CD8-positive, alpha-beta memory T cell (primary cell): Measurements from ENCODE around the gene POLR3GL. TPM values are rescaled to one million over a fixed set of nuclear protein-coding genes. Genes with fewer than 3 reads are reported as not detected.

ENCODE experiments used
- CTCF ChIA-PET: fragments of 350-600 bp; sonication (Branson Sonifier 250); formaldehyde crosslinking; loops from one replicate; lab custom pipeline; 2021; ENCODE audit warnings: antibody characterized with exemption; lab: Charles Lee
- POLR2A ChIA-PET: fragments of 350-600 bp; sonication (Branson Sonifier 250); formaldehyde crosslinking; loops from one replicate; lab custom pipeline; 2021; ENCODE audit warnings: antibody characterized with exemption; lab: Charles Lee
- DNase-seq, 5 donors: peaks; one replicate each; pipeline versions ENCODE4 v3.0.0 to v3.0.0-alpha.2; 2020 to 2022; ENCODE audit warnings: mixed read lengths in 1 of 5
- H3K27ac ChIP-seq: one replicate; pipeline ENCODE4 v1.7.0; 2013; ENCODE audit warnings: low read depth, mild to moderate bottlenecking, low read length, moderate library complexity
- H3K27me3 ChIP-seq: 2 replicates; pipeline ENCODE4 v1.7.0; 2013; ENCODE audit warnings: low read length, mild to moderate bottlenecking; ENCODE audit not compliant: insufficient read depth, poor library complexity, severe bottlenecking
- H3K36me3 ChIP-seq: 2 replicates; pipeline ENCODE4 v1.7.0; 2013; ENCODE audit warnings: mild to moderate bottlenecking, low read length, moderate library complexity; ENCODE audit not compliant: insufficient read depth
- H3K4me1 ChIP-seq: 2 replicates; pipeline ENCODE4 v1.7.0; 2013; ENCODE audit warnings: mild to moderate bottlenecking, low read length, moderate library complexity; ENCODE audit not compliant: insufficient read depth
- H3K4me3 ChIP-seq: 2 replicates; pipeline ENCODE4 v1.7.0; 2013; ENCODE audit warnings: mild to moderate bottlenecking, low read length
- H3K9me3 ChIP-seq: 2 replicates; pipeline ENCODE4 v1.7.0; 2013; ENCODE audit warnings: mild to moderate bottlenecking, low read length
- H3K27ac Mint-ChIP-seq, 8 donors: one replicate each; pipeline ENCODE4 v1.8.0; 2020 to 2021; ENCODE audit warnings: mixed read lengths in 8 of 8, mild to moderate bottlenecking in 6 of 8, inconsistent platforms in 3 of 8, moderate library complexity in 3 of 8
- H3K27me3 Mint-ChIP-seq, 2 donors: one replicate each; pipeline ENCODE4 v1.8.0; 2020 to 2021; ENCODE audit warnings: mixed read lengths in 2 of 2, mild to moderate bottlenecking in 1 of 2, moderate library complexity in 1 of 2
- H3K36me3 Mint-ChIP-seq, 3 donors: one replicate each; pipeline ENCODE4 v1.8.0; 2020 to 2021; ENCODE audit warnings: mixed read lengths in 3 of 3, inconsistent platforms in 1 of 3, mild to moderate bottlenecking in 1 of 3
- H3K4me1 Mint-ChIP-seq, 3 donors: one replicate each; pipeline ENCODE4 v1.8.0; 2020 to 2021; ENCODE audit warnings: mixed read lengths in 3 of 3, inconsistent platforms in 1 of 3, mild to moderate bottlenecking in 1 of 3
- H3K4me3 Mint-ChIP-seq, 7 donors: one replicate each; pipeline ENCODE4 v1.8.0; 2020 to 2021; ENCODE audit warnings: mixed read lengths in 7 of 7, mild to moderate bottlenecking in 6 of 7, moderate library complexity in 4 of 7, inconsistent platforms in 2 of 7
- H3K9me3 Mint-ChIP-seq, 5 donors: one replicate each; pipeline ENCODE4 v1.8.0; 2020 to 2022; ENCODE audit warnings: mixed read lengths in 5 of 5, mild to moderate bottlenecking in 3 of 5, moderate library complexity in 2 of 5, inconsistent platforms in 1 of 5
- polyA plus RNA-seq: library from polyadenylated mRNA; unstranded; fragments of 300-500 nt; fragmentation: Illumina TruSeq; gene quantifications from one replicate; pipeline ENCODE4 v1.2.3, GENCODE V29; 2021
- total RNA-seq, 2 experiments: library from RNA; stranded (reverse); gene quantifications; one replicate each; pipeline ENCODE4 v1.2.3, GENCODE V29; 2021

Gene POLR3GL
- total and polyA plus RNA-seq, 3 experiments from 2014 or later: 21.6 to 103 (median 22.8) TPM

GRCh38 chr1:145980457-145980994 lies 16.0 kb downstream of the POLR3GL start:
- H3K4me1 Mint-ChIP-seq: peaks cover 0 to 43% (median 0%) of the 10 kb centered on the region in 3 donors
- H3K27me3 Mint-ChIP-seq: no peaks in the 10 kb centered on the region
- peak overlapping the region; percentile 55 for H3K4me3 ChIP-seq
- H3K9me3 Mint-ChIP-seq: no peaks in the 10 kb centered on the region
- no peaks in the 10 kb centered on the region for H3K9me3 ChIP-seq
- POLR2A ChIA-PET: interaction anchor here (0.6 to 7.2 kb wide), 11 partner anchors 12 to 124 kb away, joined by 3 to 229 read pairs (median 8); partner anchors contain the start of genes ANKRD34A, PEX11B, POLR3GL and RBM8A
- DNase-seq: no peak
- H3K36me3 ChIP-seq: no peaks in the 10 kb centered on the region
- peak overlapping the region; percentile 76 for H3K27ac ChIP-seq
- H3K4me1 ChIP-seq: peaks cover 82% of the 10 kb centered on the region
- CTCF ChIA-PET: interaction anchor here (0.6 to 8.3 kb wide), 9 partner anchors 16 to 134 kb away, joined by 3 to 475 read pairs (median 16); partner anchors contain the start of genes ANKRD34A, LIX1L, NUDT17 and POLR3GL
- no peaks in the 10 kb centered on the region for H3K27me3 ChIP-seq
- no peak overlapping the region for H3K4me3 Mint-ChIP-seq
- H3K36me3 Mint-ChIP-seq: peaks cover 0 to 9% (median 3%) of the 10 kb centered on the region in 3 donors
- H3K27ac Mint-ChIP-seq: peak overlapping the region in 1 of 8 donors; percentile 84

GRCh38 chr1:145982010-145982723 lies 17.7 kb downstream of the POLR3GL start:
- Histone ChIP-seq H3K27me3 (no peaks in the 10 kb centered on the region), H3K9me3 (no peaks in the 10 kb centered on the region), H3K4me1 (peaks cover 93% of the 10 kb centered on the region), H3K36me3 (no peaks in the 10 kb centered on the region), H3K4me3 (no peak overlapping the region), H3K27ac (no peak overlapping the region)
- Mint-ChIP-seq H3K27me3 (no peaks in the 10 kb centered on the region), H3K4me3 (peak overlapping the region in 4 of 7 donors; percentile 18 to 45 (median 31)), H3K9me3 (no peaks in the 10 kb centered on the region), H3K4me1 (peaks cover 0 to 50% (median 3%) of the 10 kb centered on the region in 3 donors), H3K36me3 (peaks cover 0 to 4% (median 3%) of the 10 kb centered on the region in 3 donors), H3K27ac (peak overlapping the region in 5 of 8 donors; percentile 74 to 99 (median 80))
- no peak for DNase-seq
- CTCF ChIA-PET: interaction anchor here (0.8 to 8.3 kb wide), 2 partner anchors 18 to 50 kb away, joined by 3 to 475 read pairs; partner anchors contain the start of gene TXNIP
- POLR2A ChIA-PET: interaction anchor here (0.6 to 7.2 kb wide), 3 partner anchors 11 to 53 kb away, joined by 3 to 229 read pairs (median 3); partner anchors contain the start of genes LIX1L and TXNIP

GRCh38 chr1:145983206-145983675 lies 18.8 kb downstream of the POLR3GL start:
- Histone ChIP-seq H3K36me3 (no peaks in the 10 kb centered on the region), H3K4me1 (peaks cover 90% of the 10 kb centered on the region), H3K27me3 (no peaks in the 10 kb centered on the region), H3K4me3 (no peak overlapping the region), H3K9me3 (no peaks in the 10 kb centered on the region), H3K27ac (no peak overlapping the region)
- Mint-ChIP-seq H3K36me3 (no peaks in the 10 kb centered on the region), H3K27me3 (no peaks in the 10 kb centered on the region), H3K9me3 (no peaks in the 10 kb centered on the region), H3K4me1 (peaks cover 10 to 58% (median 12%) of the 10 kb centered on the region in 3 donors), H3K27ac (peak overlapping the region in 7 of 8 donors; percentile 24 to 99 (median 80)), H3K4me3 (peak overlapping the region in 2 of 7 donors; percentile 3 to 5)
- CTCF ChIA-PET: interaction anchor here (1.1 to 1.6 kb wide), 2 partner anchors 24 to 55 kb away, joined by 4 to 5 read pairs; no protein-coding TSS in a partner anchor
- POLR2A ChIA-PET: interaction anchor here (2.3 to 4.7 kb wide), 2 partner anchors 11 to 14 kb away, joined by 10 to 49 read pairs; partner anchors contain the start of gene TXNIP
- no peak for DNase-seq

GRCh38 chr1:145983960-145984830 lies 19.7 kb downstream of the POLR3GL start:
- no peaks in the 10 kb centered on the region for H3K27me3 Mint-ChIP-seq
- no peak overlapping the region for H3K4me3 ChIP-seq
- H3K27ac ChIP-seq: peak overlapping the region; percentile 46
- ChIA-PET CTCF (interaction anchor here (0.6 to 1.6 kb wide), 8 partner anchors 14 to 139 kb away, joined by 3 to 5 read pairs (median 4); partner anchors contain the start of genes ANKRD34A, LIX1L, NUDT17 and POLR3GL), POLR2A (interaction anchor here (0.7 to 4.7 kb wide), 4 partner anchors 10 to 27 kb away, joined by 3 to 49 read pairs (median 6); partner anchors contain the start of genes ANKRD34A, POLR3GL and TXNIP)
- H3K27ac Mint-ChIP-seq: peak overlapping the region; percentile 64 to 99 (median 94)
- no peaks in the 10 kb centered on the region for H3K36me3 ChIP-seq
- no peaks in the 10 kb centered on the region for H3K27me3 ChIP-seq
- peak overlapping the region; percentile 12 to 80 (median 70) for H3K4me3 Mint-ChIP-seq
- no peaks in the 10 kb centered on the region for H3K9me3 ChIP-seq
- H3K9me3 Mint-ChIP-seq: no peaks in the 10 kb centered on the region
- no peaks in the 10 kb centered on the region for H3K36me3 Mint-ChIP-seq
- H3K4me1 ChIP-seq: peaks cover 89% of the 10 kb centered on the region
- H3K4me1 Mint-ChIP-seq: peaks cover 18 to 63% (median 20%) of the 10 kb centered on the region in 3 donors
- DNase-seq: peak in 1 of 5 donors; percentile 63

- H3K9me3 Mint-ChIP-seq: no peaks in the 10 kb centered on the region
- peak overlapping the region; percentile 49 to 80 (median 71) for H3K4me3 Mint-ChIP-seq
- POLR2A ChIA-PET: interaction anchor here (1.0 to 4.7 kb wide), 3 partner anchors 9 to 26 kb away, joined by 3 to 49 read pairs (median 10); partner anchors contain the start of gene TXNIP
- no peak for DNase-seq
- Histone ChIP-seq H3K9me3 (no peaks in the 10 kb centered on the region), H3K4me3 (no peak overlapping the region), H3K27ac (peak overlapping the region; percentile 46), H3K27me3 (no peaks in the 10 kb centered on the region), H3K4me1 (peaks cover 82% of the 10 kb centered on the region), H3K36me3 (no peaks in the 10 kb centered on the region)
- no peaks in the 10 kb centered on the region for H3K27me3 Mint-ChIP-seq
- H3K36me3 Mint-ChIP-seq: no peaks in the 10 kb centered on the region
- peak overlapping the region; percentile 58 to 99 (median 94) for H3K27ac Mint-ChIP-seq
- peaks cover 21 to 65% (median 22%) of the 10 kb centered on the region in 3 donors for H3K4me1 Mint-ChIP-seq
- CTCF ChIA-PET: interaction anchor here (0.8 to 1.6 kb wide), 5 partner anchors 13 to 140 kb away, joined by 3 to 5 read pairs (median 4); partner anchors contain the start of gene NUDT17
Observed at GRCh38 chr1:145985129-145985501, 20.6 kb downstream of the POLR3GL start.

GRCh38 chr1:145985502-145986439 lies 21.3 kb downstream of the POLR3GL start:
- peaks cover 28 to 70% (median 29%) of the 10 kb centered on the region in 3 donors for H3K4me1 Mint-ChIP-seq
- ChIA-PET CTCF (interaction anchor here (1.6 kb wide), 1 partner anchor 26 kb away, joined by 4 read pairs; no protein-coding TSS in a partner anchor), POLR2A (interaction anchor here (0.6 to 4.7 kb wide), 3 partner anchors 8 to 11 kb away, joined by 3 to 49 read pairs (median 10); partner anchors contain the start of gene TXNIP)
- no peak for DNase-seq
- peak overlapping the region in 6 of 7 donors; percentile 49 to 80 (median 71) for H3K4me3 Mint-ChIP-seq
- Histone ChIP-seq H3K9me3 (no peaks in the 10 kb centered on the region), H3K4me3 (no peak overlapping the region), H3K36me3 (no peaks in the 10 kb centered on the region), H3K27me3 (no peaks in the 10 kb centered on the region), H3K4me1 (peaks cover 78% of the 10 kb centered on the region), H3K27ac (peak overlapping the region; percentile 46)
- H3K9me3 Mint-ChIP-seq: no peaks in the 10 kb centered on the region
- H3K27ac Mint-ChIP-seq: peak overlapping the region; percentile 86 to 99 (median 94)
- no peaks in the 10 kb centered on the region for H3K27me3 Mint-ChIP-seq
- no peaks in the 10 kb centered on the region for H3K36me3 Mint-ChIP-seq
